Parathyroid adenoma (tissue), 2 donors: ENCODE data around the gene THBS2.

ENCODE experiments used
- H2AFZ ChIP-seq: fragments of 300-600 bp; sonication (generic); one replicate; pipeline ENCODE4 v1.7.0; 2017; ENCODE audit warnings: antibody characterized with exemption, mild to moderate bottlenecking
- H3K27ac ChIP-seq: fragments of 300-600 bp; sonication (generic); one replicate; pipeline ENCODE4 v1.7.0; 2017
- H3K27me3 ChIP-seq: fragments of 300-600 bp; sonication (generic); one replicate; pipeline ENCODE4 v1.7.0; 2017; ENCODE audit warnings: low read length; ENCODE audit not compliant: control insufficient read depth, insufficient read depth
- H3K36me3 ChIP-seq: fragments of 300-600 bp; sonication (generic); one replicate; pipeline ENCODE4 v1.7.0; 2017; ENCODE audit warnings: low read length; ENCODE audit not compliant: control insufficient read depth, insufficient read depth
- H3K4me1 ChIP-seq: fragments of 300-600 bp; sonication (generic); one replicate; pipeline ENCODE4 v1.7.0; 2017; ENCODE audit warnings: control low read depth
- H3K4me2 ChIP-seq: fragments of 300-600 bp; sonication (generic); one replicate; pipeline ENCODE4 v1.7.0; 2017; ENCODE audit warnings: low read length
- H3K4me3 ChIP-seq: fragments of 300-600 bp; sonication (generic); one replicate; pipeline ENCODE4 v1.7.0; 2017; ENCODE audit warnings: low read depth, low read length
- H3K79me2 ChIP-seq: fragments of 300-600 bp; sonication (generic); one replicate; pipeline ENCODE4 v1.7.0; 2017; ENCODE audit warnings: control low read depth
- H3K9ac ChIP-seq: fragments of 300-600 bp; sonication (generic); one replicate; pipeline ENCODE4 v1.7.0; 2017; ENCODE audit warnings: mild to moderate bottlenecking
- H3K9me3 ChIP-seq: fragments of 300-600 bp; sonication (generic); one replicate; pipeline ENCODE4 v1.7.0; 2017; ENCODE audit warnings: low read length; ENCODE audit not compliant: control insufficient read depth
- CTCF ChIP-seq: fragments of 300-600 bp; sonication (generic); IDR thresholded peaks from one replicate; pipeline ENCODE4 v1.7.0; 2017; ENCODE audit warnings: antibody characterized with exemption, mild to moderate bottlenecking
- donor health status: primary hyperparathyroidism.

The THBS2 gene

GRCh38 chr6:169190144-169190584 lies 63.5 kb downstream of the THBS2 start:
- no peaks in the 10 kb centered on the region for H3K27me3 ChIP-seq
- H3K36me3 ChIP-seq: no peaks in the 10 kb centered on the region
- H3K79me2 ChIP-seq: no peaks in the 10 kb centered on the region
- H3K27ac ChIP-seq: no peak overlapping the region
- no peak overlapping the region for H3K4me3 ChIP-seq
- H3K4me2 ChIP-seq: no peak overlapping the region
- no peak for TF ChIP-seq CTCF
- no peaks in the 10 kb centered on the region for H3K4me1 ChIP-seq
- H3K9ac ChIP-seq: no peak overlapping the region
- no peaks in the 10 kb centered on the region for H3K9me3 ChIP-seq
- no peak overlapping the region for H2AFZ ChIP-seq

- Histone ChIP-seq H3K9me3 (no peaks in the 10 kb centered on the region), H3K27ac (no peak overlapping the region), H3K4me2 (no peak overlapping the region), H3K79me2 (no peaks in the 10 kb centered on the region), H2AFZ (no peak overlapping the region), H3K27me3 (no peaks in the 10 kb centered on the region), H3K4me3 (no peak overlapping the region), H3K4me1 (no peaks in the 10 kb centered on the region), H3K9ac (no peak overlapping the region), H3K36me3 (no peaks in the 10 kb centered on the region)
- TF ChIP-seq CTCF: no peak
These were observed 64.0 kb downstream of the THBS2 start for GRCh38 chr6:169189686-169190085.

- Histone ChIP-seq H3K27me3 (no peaks in the 10 kb centered on the region), H3K36me3 (no peaks in the 10 kb centered on the region), H3K4me3 (no peak overlapping the region), H2AFZ (no peak overlapping the region), H3K9me3 (no peaks in the 10 kb centered on the region), H3K27ac (no peak overlapping the region), H3K79me2 (no peaks in the 10 kb centered on the region), H3K4me1 (no peaks in the 10 kb centered on the region), H3K9ac (no peak overlapping the region), H3K4me2 (no peak overlapping the region)
- TF ChIP-seq CTCF: no peak
These were observed 64.5 kb downstream of the THBS2 start for GRCh38 chr6:169189182-169189581.

- no peak overlapping the region for H3K4me3 ChIP-seq
- H3K27me3 ChIP-seq: no peaks in the 10 kb centered on the region
- no peak overlapping the region for H3K9ac ChIP-seq
- H3K4me2 ChIP-seq: no peak overlapping the region
- no peaks in the 10 kb centered on the region for H3K4me1 ChIP-seq
- H3K36me3 ChIP-seq: no peaks in the 10 kb centered on the region
- no peak overlapping the region for H2AFZ ChIP-seq
- H3K27ac ChIP-seq: no peak overlapping the region
- H3K9me3 ChIP-seq: no peaks in the 10 kb centered on the region
- TF ChIP-seq CTCF: no peak
- no peaks in the 10 kb centered on the region for H3K79me2 ChIP-seq
These were observed 65.2 kb downstream of the THBS2 start for GRCh38 chr6:169188475-169188874.

GRCh38 chr6:169188051-169188470 lies 65.6 kb downstream of the THBS2 start:
- no peak overlapping the region for H3K9ac ChIP-seq
- no peak for TF ChIP-seq CTCF
- H3K4me3 ChIP-seq: no peak overlapping the region
- H3K27ac ChIP-seq: no peak overlapping the region
- H3K4me2 ChIP-seq: no peak overlapping the region
- H3K79me2 ChIP-seq: no peaks in the 10 kb centered on the region
- no peaks in the 10 kb centered on the region for H3K27me3 ChIP-seq
- no peaks in the 10 kb centered on the region for H3K36me3 ChIP-seq
- H3K9me3 ChIP-seq: no peaks in the 10 kb centered on the region
- no peaks in the 10 kb centered on the region for H3K4me1 ChIP-seq
- H2AFZ ChIP-seq: no peak overlapping the region
